GM21423 (cell line): Measurements from ENCODE around the gene ZDHHC5.
"Not testable (repeated sequence)": the region's sequence is repeated elsewhere in the genome, so short reads cannot be mapped to it uniquely, and the experiment has no call there.

Source experiments
- ATAC-seq: cut with Tn5 transposase; IDR thresholded peaks from one replicate; pipeline ENCODE4 v1.9.1; 2021; ENCODE audit warnings: mild to moderate bottlenecking, moderate library complexity; ENCODE audit not compliant: unreplicated experiment

Gene ZDHHC5

GRCh38 chr11:57663975-57664374 is 3.9 kb upstream of the ZDHHC5 start:
- no peak for ATAC-seq

- peak; percentile 63 for ATAC-seq
These were observed 688 bp upstream of the ZDHHC5 start for GRCh38 chr11:57667117-57667735.

GRCh38 chr11:57668434-57668782 is 494 bp downstream of the ZDHHC5 start:
- peak; percentile 8 for ATAC-seq

- ATAC-seq, result no peak
These were observed 6.3 kb downstream of the ZDHHC5 start for GRCh38 chr11:57674251-57674650.

GRCh38 chr11:57675176-57675941 is 7.4 kb downstream of the ZDHHC5 start:
- ATAC-seq, result no peak

GRCh38 chr11:57679396-57679795 is 11.5 kb downstream of the ZDHHC5 start:
- no peak for ATAC-seq

GRCh38 chr11:57680552-57680874 is 12.6 kb downstream of the ZDHHC5 start:
- ATAC-seq, result no peak

- no peak for ATAC-seq
These were observed 13.3 kb downstream of the ZDHHC5 start for GRCh38 chr11:57681168-57681567.

- ATAC-seq, result not testable (repeated sequence)
These were observed 22.6 kb downstream of the ZDHHC5 start for GRCh38 chr11:57690474-57690873.

- ATAC-seq, result no peak
These were observed 31.0 kb downstream of the ZDHHC5 start for GRCh38 chr11:57698843-57699365.

- no peak for ATAC-seq
These were observed 31.9 kb downstream of the ZDHHC5 start for GRCh38 chr11:57699813-57700212.

- no peak for ATAC-seq
These were observed 32.5 kb downstream of the ZDHHC5 start for GRCh38 chr11:57700425-57700824.

GRCh38 chr11:57703341-57703740 is 35.4 kb downstream of the ZDHHC5 start:
- ATAC-seq, result no peak

- no peak for ATAC-seq
These were observed 37.0 kb downstream of the ZDHHC5 start for GRCh38 chr11:57704932-57705331.

- ATAC-seq, result not testable (repeated sequence)
These were observed 37.5 kb downstream of the ZDHHC5 start for GRCh38 chr11:57705432-57705831.

- no peak for ATAC-seq
These were observed 42.0 kb downstream of the ZDHHC5 start for GRCh38 chr11:57709802-57710367.

GRCh38 chr11:57711414-57712255 is 43.7 kb downstream of the ZDHHC5 start, which contains the start of gene MED19:
TSS of gene MED19 (minus strand) at chr11:57712215. CDS start at chr11:57712179, 36 bp downstream.
- peak; percentile 45 for ATAC-seq

GRCh38 chr11:57712256-57713150 is 44.6 kb downstream of the ZDHHC5 start, which contains the start of gene TMX2:
TSS of gene TMX2 (plus strand) at chr11:57712593. CDS start at chr11:57712619, 26 bp downstream.
- ATAC-seq, result peak; percentile 95

- ATAC-seq, result no peak
These were observed 45.9 kb downstream of the ZDHHC5 start for GRCh38 chr11:57713835-57714234.

- not testable (repeated sequence) for ATAC-seq
These were observed 48.8 kb downstream of the ZDHHC5 start for GRCh38 chr11:57716726-57717125.
